Stimulated activated CD8-positive, alpha-beta memory T cell treated with anti-CD3 and anti-CD28 coated beads, Interleukin-4, amount 100 ng/mL, for 1 hour (primary cell): Measurements from ENCODE around the gene AURKA.
"Not testable (repeated sequence)": the region's sequence is repeated elsewhere in the genome, so short reads cannot be mapped to it uniquely, and the experiment has no call there.

ENCODE experiments used
- DNase-seq, 2 donors: peaks; one replicate each; pipeline ENCODE4 v3.0.0-alpha.2; 2020; ENCODE audit warnings: low read depth in 2 of 2, low spot score in 1 of 2

Gene AURKA

DNA sequence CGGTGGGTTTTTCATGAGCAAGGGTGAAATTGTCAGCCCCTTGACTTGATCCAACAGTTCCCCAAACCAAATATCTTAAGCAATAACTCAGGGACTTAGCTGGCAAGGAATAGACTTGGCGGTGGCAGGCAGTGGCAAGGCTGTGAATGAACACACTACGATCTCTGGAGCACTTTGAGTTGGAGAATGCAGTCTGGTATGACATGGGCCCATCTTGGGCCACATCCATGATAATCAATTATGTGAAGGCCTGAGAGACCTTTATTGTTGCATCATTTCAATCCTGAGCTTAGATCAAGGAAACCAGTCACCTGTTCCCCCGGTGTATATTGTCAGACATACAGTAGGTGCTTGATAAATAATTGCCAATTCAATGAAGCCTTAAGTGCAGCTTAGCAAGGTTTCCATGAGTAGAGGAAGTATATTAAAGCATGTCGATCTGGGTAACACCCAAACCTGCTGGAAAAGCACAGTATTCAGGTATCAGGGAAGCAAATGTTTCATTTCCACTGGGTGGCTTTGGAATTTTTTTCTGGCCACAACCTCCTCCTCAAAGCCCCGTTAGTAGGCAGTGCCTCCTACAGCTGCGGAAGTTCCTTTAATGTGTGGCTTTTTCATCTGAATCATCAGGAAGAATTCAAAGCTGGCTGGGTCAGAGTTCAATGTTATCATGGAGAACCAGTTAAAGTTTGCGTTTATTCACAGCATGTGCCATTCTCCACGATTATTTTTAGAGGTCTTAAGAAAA lies 30.2 kb upstream of the AURKA start:
- DNase-seq = no peak

DNA sequence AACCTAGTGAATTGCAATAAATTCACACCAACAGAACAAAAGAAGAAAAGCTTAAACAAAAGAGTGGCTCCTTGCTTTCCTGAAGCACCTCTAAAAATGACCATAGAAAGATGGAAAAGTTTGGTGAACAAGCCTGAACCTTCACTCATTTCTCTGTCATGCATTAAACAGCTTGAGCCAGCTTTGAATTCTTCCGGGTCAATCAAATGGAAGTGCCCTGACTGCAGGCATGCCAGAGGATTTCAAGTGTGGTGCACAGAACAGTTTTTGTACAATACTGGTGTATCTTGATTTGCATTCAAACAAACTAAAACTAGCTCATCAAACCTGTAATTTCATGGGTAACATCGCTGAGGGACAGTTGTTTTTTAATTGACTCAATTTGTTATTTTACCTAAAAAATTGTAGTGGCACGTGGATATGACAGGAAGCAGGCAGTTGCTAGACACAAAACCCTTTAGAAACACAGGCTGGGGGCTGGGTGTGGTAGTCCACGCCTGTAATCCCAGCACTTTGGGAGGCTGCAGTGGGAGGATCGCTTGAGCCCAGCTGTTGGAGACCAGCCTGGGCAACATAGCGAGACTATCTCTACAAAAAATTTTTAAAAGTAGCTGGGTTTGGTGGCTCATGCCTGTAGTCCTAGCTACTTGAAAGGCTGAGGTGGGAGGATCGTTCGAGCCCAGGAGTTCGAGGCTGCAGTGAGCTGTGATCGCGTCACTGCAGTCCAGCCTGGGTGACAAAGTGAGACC lies 29.1 kb upstream of the AURKA start:
- DNase-seq = no peak

DNA sequence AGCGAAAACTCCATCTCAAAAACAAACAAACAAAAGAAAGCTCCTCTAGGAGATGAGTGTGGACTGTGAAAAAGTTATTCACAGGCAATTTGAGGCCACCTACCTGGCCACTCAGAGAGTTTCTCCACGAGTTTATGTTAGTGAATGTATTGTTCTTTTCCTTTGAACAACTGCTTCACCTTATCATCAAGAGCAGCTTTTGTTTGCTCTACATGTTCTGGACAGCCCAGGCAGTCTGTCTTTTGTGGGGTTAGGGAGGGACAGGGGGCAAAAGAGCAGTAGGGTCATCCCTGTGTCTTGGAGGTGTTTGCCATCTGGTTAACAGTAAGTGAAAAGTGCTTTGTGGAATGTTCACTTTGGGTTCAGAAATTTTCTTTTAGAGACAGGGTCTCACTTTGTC lies 28.0 kb upstream of the AURKA start:
- DNase-seq = no peak

DNA sequence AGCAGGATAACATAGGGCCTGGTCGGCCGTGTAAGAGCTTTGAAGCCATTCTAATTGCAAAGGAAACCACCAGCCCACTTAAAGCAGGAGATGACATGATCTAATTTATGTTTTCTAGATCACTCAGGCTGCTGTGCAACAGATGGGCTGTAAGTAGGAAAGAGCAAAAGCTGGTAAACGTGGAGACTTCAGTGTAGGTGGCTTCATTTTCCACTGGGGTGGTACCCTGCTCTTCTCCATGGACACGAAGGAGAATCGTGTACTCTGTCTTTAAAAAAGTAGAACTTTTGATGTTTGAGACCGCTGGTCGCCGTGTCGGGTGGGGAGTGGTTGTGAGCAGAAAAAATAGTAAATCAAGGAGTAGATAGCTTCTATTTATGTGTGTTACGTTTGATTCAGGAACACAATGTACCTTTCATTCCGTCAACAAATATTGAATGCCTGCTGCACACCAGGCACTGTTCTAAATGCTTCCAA lies 26.4 kb upstream of the AURKA start:
- DNase-seq = no peak

DNA sequence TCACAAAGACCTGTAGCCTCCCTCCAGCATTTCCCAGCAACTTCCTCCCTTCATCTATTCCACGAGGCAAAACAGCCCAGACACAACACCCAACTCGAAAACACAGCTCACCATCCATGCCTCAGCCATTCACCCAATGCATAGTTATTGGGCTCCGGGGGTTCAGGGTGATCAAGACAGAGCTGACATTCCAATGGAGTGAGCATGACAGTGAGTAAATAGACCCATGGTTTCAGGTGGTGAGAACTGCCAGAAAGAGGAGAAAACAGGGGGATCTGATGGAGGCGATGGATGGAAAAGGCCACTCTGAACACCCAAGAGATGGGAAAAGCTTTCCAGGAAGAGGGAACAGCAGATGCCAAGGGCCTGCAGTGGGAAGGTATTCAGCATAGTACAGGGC lies 25.9 kb upstream of the AURKA start:
- DNase-seq = no peak

DNA sequence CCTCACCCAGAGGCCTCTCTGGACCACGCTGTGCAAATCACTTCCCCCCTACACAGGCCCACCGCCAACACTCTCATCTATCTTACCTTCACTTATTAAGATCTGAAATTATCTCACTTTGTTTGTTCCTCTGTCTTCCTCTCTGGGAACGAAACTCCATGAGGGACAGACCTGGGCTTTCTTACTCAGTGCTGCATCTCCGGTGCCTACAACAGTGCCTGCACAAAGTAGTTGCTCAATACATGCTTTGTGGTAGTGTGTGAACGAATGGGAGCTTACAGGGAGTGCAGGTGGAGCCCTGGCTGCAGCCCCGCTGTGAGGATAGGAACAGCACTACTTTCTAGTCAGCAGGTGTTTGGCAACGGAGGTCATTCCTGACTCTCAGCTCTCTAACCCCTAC lies 25.4 kb upstream of the AURKA start:
- no peak for DNase-seq

DNA sequence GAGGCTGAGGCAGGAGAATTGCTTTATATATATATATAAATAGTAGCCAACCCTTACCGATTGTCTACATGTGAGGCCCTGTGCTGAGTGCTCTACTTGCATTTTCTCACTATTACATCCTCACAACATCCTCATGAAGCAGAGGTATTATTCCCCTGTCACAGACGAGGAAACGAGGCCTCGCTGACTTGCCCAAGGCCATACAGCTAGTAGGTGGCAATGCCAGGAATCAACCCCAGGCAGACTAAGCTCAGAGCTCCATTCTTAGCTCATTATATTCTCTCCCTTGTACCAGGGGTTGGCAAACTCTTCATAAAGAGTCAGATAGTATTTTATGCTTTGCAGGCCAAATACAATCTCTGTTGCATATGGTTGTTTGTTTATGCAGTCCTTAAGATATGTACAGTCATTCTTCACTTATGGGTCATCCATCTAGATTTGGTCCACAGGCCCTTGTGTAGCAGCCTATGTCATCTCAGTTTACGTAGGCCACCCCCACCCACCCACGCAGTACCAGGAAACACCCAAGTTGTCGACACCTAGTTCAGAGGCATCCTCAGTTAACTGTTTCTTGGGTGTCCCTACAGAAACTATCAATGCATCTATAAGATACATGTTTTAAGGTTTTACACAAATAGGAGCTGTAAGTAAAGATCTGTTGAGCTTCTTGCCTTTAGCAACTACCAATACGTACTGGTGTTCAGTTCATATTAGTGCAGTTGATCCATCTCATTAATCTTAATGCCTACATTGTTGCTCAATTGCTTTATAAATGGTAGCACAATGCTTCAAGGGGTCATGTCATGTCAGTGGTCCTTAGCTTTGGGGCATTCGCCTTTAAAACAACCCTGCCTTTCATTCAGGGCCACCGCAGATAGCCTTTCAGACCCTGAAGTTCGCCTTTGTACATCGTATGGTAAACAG lies 23.1 kb upstream of the AURKA start:
- DNase-seq = no peak

DNA sequence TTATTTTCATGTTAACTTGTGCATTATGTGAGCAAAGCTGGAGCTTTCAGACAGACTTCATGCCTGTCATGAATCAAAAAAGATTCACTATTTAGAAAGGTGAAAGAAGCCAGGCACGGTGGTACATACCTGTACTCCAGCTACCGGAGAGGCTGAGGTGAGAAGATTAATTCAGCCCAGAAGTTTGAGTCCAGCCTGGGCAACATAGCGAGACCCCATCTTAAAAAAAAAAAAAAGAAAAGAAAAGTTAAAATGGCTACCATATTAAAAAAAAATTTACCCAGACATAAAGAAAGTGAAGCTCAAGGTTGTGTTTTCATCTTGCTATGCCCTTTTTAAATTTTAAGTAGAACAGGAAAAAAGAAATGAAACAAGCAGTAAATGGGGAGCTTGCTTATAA lies 20.9 kb upstream of the AURKA start:
- no peak for DNase-seq

DNA sequence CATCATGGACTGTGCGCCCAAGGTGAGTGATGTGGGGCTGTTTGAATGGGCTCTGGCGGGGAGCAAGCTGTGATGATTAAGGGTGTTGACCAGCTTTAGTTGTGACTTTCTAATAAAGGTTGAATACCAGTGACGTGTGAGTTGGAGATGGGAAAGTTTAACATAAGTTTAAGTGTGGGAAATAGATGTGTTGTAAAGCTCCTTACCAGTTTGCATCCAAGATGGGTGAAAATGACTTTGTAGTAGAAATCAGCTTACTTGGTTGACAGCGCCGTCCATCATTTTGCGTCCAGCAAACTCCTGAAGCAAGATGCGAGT lies 20.4 kb upstream of the AURKA start:
- DNase-seq = no peak

DNA sequence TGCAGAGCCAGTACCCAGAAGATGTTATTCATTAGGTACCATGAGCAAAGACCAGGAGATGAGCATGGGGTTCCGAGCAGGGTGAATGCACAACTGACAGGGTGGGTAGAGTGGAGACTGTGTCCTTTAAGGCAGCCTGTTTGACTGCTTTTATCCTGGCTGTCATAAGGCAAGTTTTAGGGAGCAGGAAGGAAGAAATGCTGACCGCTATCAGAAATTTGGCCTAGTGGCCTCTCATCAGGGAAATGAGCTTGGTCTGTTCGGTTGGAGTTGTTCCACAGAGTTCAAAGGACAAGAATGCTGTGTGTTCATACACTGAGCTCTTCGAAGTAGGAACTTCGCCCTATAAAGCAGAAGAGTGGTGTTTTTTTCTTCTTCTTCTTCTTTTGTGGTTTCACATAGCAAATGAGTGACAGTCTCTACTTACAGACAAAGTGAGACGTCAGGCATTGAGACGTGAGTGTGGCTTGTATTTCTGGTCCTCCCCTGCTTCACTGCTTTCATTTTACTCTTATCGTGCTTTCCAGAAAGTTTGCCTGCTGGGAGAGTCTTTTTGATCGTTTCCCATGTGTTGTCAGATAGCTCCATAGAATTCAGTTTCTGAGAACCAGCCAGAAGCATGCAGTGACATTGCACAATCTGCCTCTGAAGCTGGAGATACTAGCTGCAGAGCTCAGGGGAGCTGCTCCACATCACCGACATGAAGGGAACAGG lies 19.9 kb upstream of the AURKA start, which contains the start of gene CASS4:
Gene CASS4, plus strand, starts transcription at position 502 of the 714 bp plus-strand sequence. Its CDS starts 199 bp downstream, at position 701.
- DNase-seq = no peak

DNA sequence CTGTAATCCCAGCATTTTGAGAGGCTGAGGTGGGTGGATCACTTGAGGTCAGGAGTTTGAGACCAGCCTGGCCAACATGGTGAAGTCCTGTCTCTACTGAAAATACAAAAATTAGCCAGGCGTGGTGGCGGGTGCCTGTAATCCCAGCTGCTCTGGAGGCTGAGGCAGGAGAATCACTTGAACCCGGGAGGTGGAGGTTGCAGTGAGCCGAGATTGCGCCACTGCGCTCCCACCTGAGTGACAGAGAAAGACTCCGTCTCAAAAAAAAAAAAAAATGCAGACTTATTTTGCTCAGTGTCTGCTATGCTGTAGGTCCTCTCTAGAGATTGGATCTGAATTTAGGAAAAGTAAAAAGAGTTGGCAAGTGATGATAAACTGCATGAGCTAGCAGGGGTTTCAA lies 19.3 kb upstream of the AURKA start:
- DNase-seq = not testable (repeated sequence)

DNA sequence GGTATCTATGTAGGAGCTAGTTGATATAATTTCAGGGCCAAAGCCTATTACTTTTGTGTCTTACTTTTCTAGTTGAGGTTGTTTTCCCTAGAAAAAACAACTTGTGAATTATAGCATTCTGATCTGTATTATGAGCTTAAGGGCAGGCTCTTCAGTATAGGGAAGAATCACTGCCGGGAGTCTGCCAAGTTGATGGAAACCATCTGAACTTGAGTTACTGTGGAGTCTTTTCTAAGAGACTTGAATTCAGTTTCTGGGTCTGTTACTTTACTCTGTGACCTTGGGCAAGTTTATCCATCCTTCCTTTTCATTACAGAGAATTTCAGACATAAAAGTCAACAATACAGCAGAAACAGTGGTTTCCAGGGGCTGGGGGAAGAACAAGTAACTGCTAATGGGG lies 17.9 kb upstream of the AURKA start:
- DNase-seq = no peak

DNA sequence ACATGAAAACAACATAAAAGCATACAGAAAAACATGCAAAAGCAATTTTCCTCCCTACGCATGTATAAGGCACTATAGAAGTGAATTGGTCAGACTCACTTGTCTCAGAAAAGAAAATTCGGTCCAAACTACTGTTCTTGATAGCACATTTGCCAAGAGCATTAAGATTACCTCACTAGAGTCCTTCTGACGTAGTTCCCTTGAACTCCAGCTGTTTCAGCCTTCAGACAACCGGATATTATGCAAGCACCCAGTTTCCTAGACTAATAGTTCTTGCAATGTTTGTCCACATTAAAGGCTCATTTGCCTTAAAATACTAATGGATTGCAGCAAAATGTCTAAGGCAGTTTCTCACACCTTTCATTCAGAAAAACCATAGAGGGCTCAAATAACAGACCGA lies 17.5 kb upstream of the AURKA start:
- DNase-seq = no peak

DNA sequence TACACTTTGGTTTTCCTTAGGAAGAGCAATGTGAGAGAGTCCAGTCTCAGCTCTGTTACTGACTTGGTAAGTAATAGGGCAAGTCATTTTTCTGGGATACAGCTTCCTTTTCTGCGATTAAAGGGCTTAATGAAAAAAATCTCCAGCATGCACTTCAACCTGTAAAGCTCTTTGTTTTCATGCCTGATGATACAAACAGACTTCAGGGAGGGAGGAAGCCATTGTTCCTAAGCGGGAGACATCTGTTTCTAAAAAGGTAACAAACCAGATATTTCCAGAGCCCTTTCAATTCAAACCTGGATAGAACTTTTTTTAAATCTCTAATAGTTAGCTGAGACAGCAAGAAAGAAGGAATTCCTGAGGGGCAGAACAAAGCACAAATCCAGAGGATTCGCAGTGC lies 14.9 kb upstream of the AURKA start:
- DNase-seq = no peak

DNA sequence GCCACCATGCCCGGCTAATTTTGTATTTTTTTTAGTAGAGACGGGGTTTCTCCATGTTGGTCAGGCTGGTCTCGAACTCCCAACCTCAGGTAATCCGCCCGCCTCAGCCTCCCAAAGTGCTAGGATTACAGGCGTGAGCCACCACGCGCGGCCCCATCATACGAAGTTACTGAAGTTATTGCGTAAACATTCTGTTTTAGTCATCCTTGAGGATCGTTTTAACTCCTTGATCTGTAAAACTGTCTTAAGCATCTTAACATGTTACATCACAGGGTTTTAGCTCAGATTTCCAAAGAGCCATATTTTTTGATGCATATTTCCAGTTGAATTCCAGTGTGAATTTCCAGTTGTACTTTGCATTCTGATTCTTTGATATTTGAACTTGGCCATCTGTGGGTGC lies 13.3 kb upstream of the AURKA start:
- not testable (repeated sequence) for DNase-seq

DNA sequence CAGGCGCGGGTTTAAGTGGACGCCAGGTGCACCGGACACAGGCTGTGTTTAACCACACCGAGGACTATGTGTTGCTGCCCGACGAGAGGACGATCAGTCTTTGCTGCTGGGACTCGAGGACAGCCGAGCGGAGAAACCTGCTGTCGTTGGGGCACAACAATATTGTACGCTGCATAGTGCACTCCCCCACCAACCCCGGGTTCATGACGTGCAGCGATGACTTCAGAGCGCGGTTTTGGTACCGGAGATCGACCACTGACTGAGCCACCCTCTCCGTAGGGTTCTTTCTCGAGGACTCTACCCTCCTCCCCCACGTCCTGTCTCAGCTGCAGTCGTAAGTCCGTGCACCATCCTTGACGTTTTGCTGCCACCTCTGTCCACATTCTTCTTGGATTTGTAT lies 11.4 kb upstream of the AURKA start:
- no peak for DNase-seq

DNA sequence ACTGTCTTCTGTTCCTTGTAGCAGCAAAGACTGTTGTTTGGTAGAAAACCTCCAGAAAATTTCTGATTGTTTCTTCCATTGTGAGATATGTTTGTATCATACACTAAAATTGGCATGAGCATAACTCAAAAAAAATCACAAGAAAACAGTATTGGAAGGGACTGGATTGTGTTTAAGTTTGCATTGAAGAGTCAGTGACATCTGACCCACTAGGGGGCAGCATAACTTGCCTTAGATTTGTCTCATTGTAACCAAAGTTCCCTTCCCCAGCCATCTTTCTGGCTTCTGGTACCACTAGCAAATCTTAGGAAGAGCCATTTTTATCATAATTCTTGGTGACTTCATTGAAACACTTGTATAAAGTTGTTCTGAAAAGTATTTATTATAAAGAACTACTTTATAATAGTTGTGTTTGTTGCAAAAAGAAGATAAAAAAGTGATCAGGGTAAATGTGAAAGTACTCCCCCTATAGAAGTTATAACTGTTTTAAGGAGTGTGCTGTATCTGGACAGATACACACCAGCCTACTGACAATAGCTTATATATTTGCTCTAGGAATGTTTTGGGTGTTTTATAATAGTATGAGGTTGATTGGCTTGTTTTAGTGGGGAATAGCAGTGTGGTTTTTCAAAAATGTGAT lies 8.1 kb upstream of the AURKA start:
- peak in 1 of 2 donors; percentile 42 for DNase-seq

DNA sequence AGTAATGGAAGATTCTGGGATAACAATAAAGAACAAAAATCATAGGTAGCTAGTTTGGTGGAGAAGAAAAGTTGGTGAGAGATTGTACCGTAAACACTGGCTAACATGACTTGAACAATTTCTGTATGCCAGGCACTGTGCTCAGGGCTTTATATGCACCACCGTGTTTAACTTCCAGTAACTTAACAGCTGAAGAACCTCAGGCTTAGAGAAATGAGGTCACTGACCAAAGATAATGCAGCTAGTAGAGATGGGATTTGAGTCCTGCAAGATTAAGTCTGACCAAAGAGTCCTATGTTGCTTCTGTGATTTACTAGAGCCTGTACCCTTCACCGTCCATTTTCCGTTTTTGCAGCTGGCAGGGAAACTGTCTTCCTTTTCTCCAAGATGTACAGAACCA lies 3.2 kb upstream of the AURKA start:
- no peak for DNase-seq

DNA sequence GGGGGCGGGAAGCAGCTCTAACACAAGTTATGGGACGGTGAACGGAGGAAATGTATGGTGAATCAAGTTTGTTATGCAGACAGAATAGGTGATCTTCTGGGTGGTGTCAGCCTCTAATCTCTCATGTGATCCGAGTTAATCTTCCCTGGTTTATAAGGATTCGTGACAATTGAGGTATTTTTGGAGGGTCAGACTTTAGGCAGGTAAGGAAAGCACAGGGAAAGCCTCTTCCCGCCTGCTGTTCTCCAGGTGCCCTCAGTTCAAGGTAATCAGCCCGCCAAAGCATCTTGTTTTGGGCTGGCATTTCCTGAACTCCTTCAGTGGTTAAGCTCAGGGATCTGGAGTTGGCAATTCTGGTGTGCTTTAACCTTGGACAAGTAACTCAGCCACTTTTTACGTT lies 1.6 kb upstream of the AURKA start:
- no peak for DNase-seq

DNA sequence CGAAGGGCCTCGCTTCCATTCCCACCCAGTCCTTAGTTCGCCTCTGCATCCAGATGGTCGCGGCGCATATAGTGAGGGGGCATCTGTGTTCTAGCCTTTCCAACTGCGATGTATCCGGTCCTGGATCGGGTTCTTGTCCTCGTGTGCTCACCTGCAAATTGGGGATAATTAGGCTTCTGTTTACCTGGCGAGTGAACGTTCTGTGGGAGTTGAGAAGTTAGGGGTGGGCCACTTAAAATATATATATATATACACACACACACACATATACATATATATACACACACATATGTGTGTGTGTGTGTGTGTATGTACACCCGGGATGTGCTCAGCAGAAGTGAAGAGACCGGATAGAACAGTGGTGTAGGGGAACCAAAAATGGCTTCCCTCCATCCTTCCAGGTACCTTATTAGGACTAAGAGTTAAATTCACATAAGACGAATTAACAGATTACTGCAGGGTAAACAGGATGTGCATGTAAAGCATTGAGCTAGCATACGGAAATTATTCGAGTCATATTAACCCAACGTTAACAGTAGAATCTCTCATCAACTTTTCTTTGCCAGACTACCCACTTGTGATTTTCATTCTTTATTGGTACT lies 967 bp upstream of the AURKA start:
- DNase-seq = no peak
